ENCODE measurements around the gene CGB8.
"Not testable (repeated sequence)": the region's sequence is repeated elsewhere in the genome, so short reads cannot be mapped to it uniquely, and the experiment has no call there.

The CGB8 gene

GRCh38 chr19:49064768-49065611 lies 16.1 kb upstream of the CGB8 start, which contains the start of gene NTF4:
Gene NTF4 (minus strand): TSS chr19:49064818. CDS start chr19:49061997, 2,821 bp downstream.
- no peak for DNase-seq

GRCh38 chr19:49064029-49064629 lies 15.2 kb upstream of the CGB8 start:
- DNase-seq = no peak

- DNase-seq = no peak
These were observed 12.5 kb upstream of the CGB8 start for GRCh38 chr19:49061445-49061844.

GRCh38 chr19:49061000-49061399 lies 12.1 kb upstream of the CGB8 start:
- DNase-seq = no peak

- DNase-seq = no peak
These were observed 10.1 kb upstream of the CGB8 start for GRCh38 chr19:49059053-49059452.

GRCh38 chr19:49058562-49058961 lies 9.7 kb upstream of the CGB8 start:
- no peak for DNase-seq

GRCh38 chr19:49057636-49058234 lies 8.8 kb upstream of the CGB8 start, which contains the start of gene CGB7:
Gene CGB7 (minus strand): TSS chr19:49057749. CDS start chr19:49055375, 2,374 bp downstream.
- DNase-seq = peak in 8 of 51 donors; percentile 0 to 18 (median 14)

- DNase-seq = not testable (repeated sequence)
These were observed 8.1 kb upstream of the CGB8 start for GRCh38 chr19:49056902-49057596.

GRCh38 chr19:49056101-49056901 lies 7.4 kb upstream of the CGB8 start:
- DNase-seq = peak in 12 of 51 donors; percentile 1 to 32 (median 7)

- not testable (repeated sequence) for DNase-seq
These were observed 1.6 kb upstream of the CGB8 start for GRCh38 chr19:49050376-49051033.

- not testable (repeated sequence) for DNase-seq
These were observed 923 bp upstream of the CGB8 start for GRCh38 chr19:49049834-49050233.

GRCh38 chr19:49043548-49043947 lies 5.4 kb downstream of the CGB8 start, which contains the start of gene CGB5:
Gene CGB5 (plus strand): TSS chr19:49043848. CDS start chr19:49044210, 362 bp downstream.
- not testable (repeated sequence) for DNase-seq

GRCh38 chr19:49042666-49043065 lies 6.2 kb downstream of the CGB8 start:
- not testable (repeated sequence) for DNase-seq

GRCh38 chr19:49042177-49042576 lies 6.7 kb downstream of the CGB8 start:
- DNase-seq = no peak

GRCh38 chr19:49039736-49040135 lies 9.2 kb downstream of the CGB8 start:
- DNase-seq = not testable (repeated sequence)

- not testable (repeated sequence) for DNase-seq
These were observed 10.2 kb downstream of the CGB8 start for GRCh38 chr19:49038557-49039276.

- not testable (repeated sequence) for DNase-seq
These were observed 10.8 kb downstream of the CGB8 start for GRCh38 chr19:49038111-49038510.

- DNase-seq = not testable (repeated sequence)
These were observed 12.1 kb downstream of the CGB8 start, which contains the start of gene CGB1 for GRCh38 chr19:49036815-49037214. Gene CGB1 (minus strand): TSS chr19:49036895. CDS start chr19:49036711, 184 bp downstream.
